Heart left ventricle (tissue), 13 donors: ENCODE results near the gene HSD11B1L.

Source experiments
- POLR2A ChIP-seq, 2 donors: fragments of 450-650 bp; IDR thresholded peaks; one replicate each; pipeline ENCODE4 v1.6.1; 2017; ENCODE audit warnings: antibody characterized with exemption in 2 of 2, mild to moderate bottlenecking in 2 of 2, moderate library complexity in 2 of 2
- TF ChIP-seq, protein P1 (sequence below), 12 donors: fragments of 200-600 bp; sonication (generic) in 4 of 12; IDR thresholded peaks; one replicate each; pipeline versions ENCODE4 v1.5.0 to v1.8.0; 2018 to 2022; ENCODE audit warnings: antibody characterized with exemption in 12 of 12, mild to moderate bottlenecking in 5 of 12
- donor health status: ischemic (EF 13 %, LVEDD 7.1; RV severe dilation, severe dysfunction).
- donor health status: DM: no; HTN: yes; CAD: no.
- donor health status: DM: no; HTN: no; CAD: no.
- donor health status: ischemic (EF 25% LVEDD 6.9; RV normal size, moderate dysfunction).
- donor health status: ischemic (EF 25% LVEDD 5.7; RV mildly dilated, moderate dysfunction).
- donor health status: ischemic (EF 35%, LVEDD 5.7; RV mildly dilated, moderate dysfunction).
- donor health status: nonischemic (EF 11% LVEDD 7.7; RV severe dilation, severe dysfunction).
- donor health status: DM: yes; HTN: yes; CAD: no.
- donor health status: PGD.
- donor health status: ischemic (EF 29% LVEDD 5.4; RV normal size, mild dysfunction).
- donor health status: nonischemic (EF 23%, LVEDD 6.1; RV moderate dilation, normal function).

DNA sequence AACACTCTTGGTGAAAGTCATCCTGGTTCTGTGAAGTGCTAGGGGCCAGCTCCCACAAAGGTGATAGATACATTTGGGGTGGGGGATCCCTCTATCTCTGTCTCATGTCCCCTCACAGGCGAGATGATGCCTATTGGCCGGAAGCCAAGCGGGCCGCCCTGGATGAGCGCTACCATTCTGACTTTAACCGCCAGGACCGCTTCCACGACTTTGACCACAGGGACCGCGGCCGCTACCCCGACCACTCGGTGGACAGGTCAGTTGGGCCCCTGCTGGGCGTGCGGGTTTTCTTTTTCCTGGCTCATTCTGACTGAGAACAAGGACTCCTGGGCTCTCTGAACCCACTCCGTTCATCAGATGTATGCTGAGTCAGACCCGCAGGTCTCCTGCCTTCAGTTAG lies 16.9 kb upstream of the HSD11B1L start:
- TF ChIP-seq, protein P1, sequence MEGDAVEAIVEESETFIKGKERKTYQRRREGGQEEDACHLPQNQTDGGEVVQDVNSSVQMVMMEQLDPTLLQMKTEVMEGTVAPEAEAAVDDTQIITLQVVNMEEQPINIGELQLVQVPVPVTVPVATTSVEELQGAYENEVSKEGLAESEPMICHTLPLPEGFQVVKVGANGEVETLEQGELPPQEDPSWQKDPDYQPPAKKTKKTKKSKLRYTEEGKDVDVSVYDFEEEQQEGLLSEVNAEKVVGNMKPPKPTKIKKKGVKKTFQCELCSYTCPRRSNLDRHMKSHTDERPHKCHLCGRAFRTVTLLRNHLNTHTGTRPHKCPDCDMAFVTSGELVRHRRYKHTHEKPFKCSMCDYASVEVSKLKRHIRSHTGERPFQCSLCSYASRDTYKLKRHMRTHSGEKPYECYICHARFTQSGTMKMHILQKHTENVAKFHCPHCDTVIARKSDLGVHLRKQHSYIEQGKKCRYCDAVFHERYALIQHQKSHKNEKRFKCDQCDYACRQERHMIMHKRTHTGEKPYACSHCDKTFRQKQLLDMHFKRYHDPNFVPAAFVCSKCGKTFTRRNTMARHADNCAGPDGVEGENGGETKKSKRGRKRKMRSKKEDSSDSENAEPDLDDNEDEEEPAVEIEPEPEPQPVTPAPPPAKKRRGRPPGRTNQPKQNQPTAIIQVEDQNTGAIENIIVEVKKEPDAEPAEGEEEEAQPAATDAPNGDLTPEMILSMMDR (IDR thresholded peaks at IDR 0.05), result no peak
- TF ChIP-seq POLR2A (IDR thresholded peaks at IDR 0.05), result no peak
